ENCODE measurements around the gene KRTAP4-11. TPM values are rescaled to one million over a fixed set of nuclear protein-coding genes. Genes with fewer than 3 reads are reported as not detected.
"Not testable (repeated sequence)": the region's sequence is repeated elsewhere in the genome, so short reads cannot be mapped to it uniquely, and the experiment has no call there.

The KRTAP4-11 gene
- total RNA-seq, 1 donor from 2014 or later, result not detected

- Mint-ChIP-seq H3K4me1 (no peaks in the 10 kb centered on the region), H3K4me3 (no peak overlapping the region), H3K9me3 (peaks cover 4% of the 10 kb centered on the region), H3K27ac (no peak overlapping the region), H3K36me3 (ENCODE audit: low read depth) (no peaks in the 10 kb centered on the region), H3K27me3 (peaks cover 6% of the 10 kb centered on the region)
- no peak for DNase-seq
- intact Hi-C loops (cut with micrococcal nuclease), result no loop called here
These were observed 6.9 kb downstream of the KRTAP4-11 start for GRCh38 chr17:41111151-41111885.

- H3K4me3 Mint-ChIP-seq; H3K27me3 Mint-ChIP-seq; intact Hi-C loops (cut with micrococcal nuclease); DNase-seq; H3K4me1 Mint-ChIP-seq; H3K27ac Mint-ChIP-seq; H3K36me3 Mint-ChIP-seq (ENCODE audit: low read depth); H3K9me3 Mint-ChIP-seq: not testable (repeated sequence)
These were observed 9.3 kb downstream of the KRTAP4-11 start for GRCh38 chr17:41108728-41109386.

GRCh38 chr17:41107941-41108450 lies 10.2 kb downstream of the KRTAP4-11 start:
- no peak for DNase-seq
- Mint-ChIP-seq H3K4me1 (no peaks in the 10 kb centered on the region), H3K27ac (no peak overlapping the region), H3K27me3 (peaks cover 9% of the 10 kb centered on the region), H3K4me3 (no peak overlapping the region), H3K9me3 (peaks cover 4% of the 10 kb centered on the region), H3K36me3 (ENCODE audit: low read depth) (no peaks in the 10 kb centered on the region)
- intact Hi-C loops (cut with micrococcal nuclease), result no loop called here

- H3K4me3 Mint-ChIP-seq; H3K27ac Mint-ChIP-seq; H3K4me1 Mint-ChIP-seq; H3K9me3 Mint-ChIP-seq; DNase-seq; intact Hi-C loops (cut with micrococcal nuclease); H3K27me3 Mint-ChIP-seq; H3K36me3 Mint-ChIP-seq (ENCODE audit: low read depth): not testable (repeated sequence)
These were observed 12.8 kb downstream of the KRTAP4-11 start, which contains the start of gene KRTAP4-9 for GRCh38 chr17:41105347-41105746. KRTAP4-9 (plus strand) TSS chr17:41105389; CDS start chr17:41105389, 0 bp downstream.

GRCh38 chr17:41104386-41105038 lies 13.7 kb downstream of the KRTAP4-11 start:
- H3K27ac Mint-ChIP-seq; H3K4me1 Mint-ChIP-seq; intact Hi-C loops (cut with micrococcal nuclease); H3K9me3 Mint-ChIP-seq; DNase-seq; H3K4me3 Mint-ChIP-seq; H3K36me3 Mint-ChIP-seq (ENCODE audit: low read depth): not testable (repeated sequence)
- peaks cover 13% of the 10 kb centered on the region for H3K27me3 Mint-ChIP-seq

GRCh38 chr17:41103896-41104295 lies 14.3 kb downstream of the KRTAP4-11 start:
- no peaks in the 10 kb centered on the region for H3K36me3 Mint-ChIP-seq (ENCODE audit: low read depth)
- no peak for DNase-seq
- H3K4me1 Mint-ChIP-seq, result no peaks in the 10 kb centered on the region
- intact Hi-C loops (cut with micrococcal nuclease), result no loop called here
- no peak overlapping the region for H3K27ac Mint-ChIP-seq
- H3K9me3 Mint-ChIP-seq, result peaks cover 4% of the 10 kb centered on the region
- H3K4me3 Mint-ChIP-seq, result no peak overlapping the region
- peaks cover 13% of the 10 kb centered on the region for H3K27me3 Mint-ChIP-seq

- Mint-ChIP-seq H3K27ac (no peak within 1 kb of the TSS), H3K4me1 (no peaks in the 10 kb centered on the region)
- intact Hi-C loops (cut with micrococcal nuclease), result no loop called here
These were observed 16.4 kb downstream of the KRTAP4-11 start, which contains the start of gene KRTAP4-16 for GRCh38 chr17:41101586-41102259. KRTAP4-16 (minus strand) TSS chr17:41102209; CDS start chr17:41102209, 0 bp downstream.

GRCh38 chr17:41099682-41100480 lies 18.3 kb downstream of the KRTAP4-11 start:
- peaks cover 15% of the 10 kb centered on the region for H3K27me3 Mint-ChIP-seq
- H3K27ac Mint-ChIP-seq; H3K4me3 Mint-ChIP-seq; DNase-seq; H3K9me3 Mint-ChIP-seq; H3K4me1 Mint-ChIP-seq; H3K36me3 Mint-ChIP-seq (ENCODE audit: low read depth); intact Hi-C loops (cut with micrococcal nuclease): not testable (repeated sequence)

More at GRCh38 chr17:41101586-41102259, 16.4 kb downstream of the KRTAP4-11 start, which contains the start of gene KRTAP4-16:
- DNase-seq, result no peak
- no peak within 1 kb of the TSS for H3K4me3 Mint-ChIP-seq
- no peaks in the 10 kb centered on the region for H3K36me3 Mint-ChIP-seq (ENCODE audit: low read depth)
- no peaks in the 10 kb centered on the region for H3K9me3 Mint-ChIP-seq
- peaks cover 14% of the 10 kb centered on the region for H3K27me3 Mint-ChIP-seq

GRCh38 chr17:41098481-41098880 lies 19.7 kb downstream of the KRTAP4-11 start:
- intact Hi-C loops (cut with micrococcal nuclease), result no loop called here
- H3K27me3 Mint-ChIP-seq, result peaks cover 11% of the 10 kb centered on the region
- no peaks in the 10 kb centered on the region for H3K36me3 Mint-ChIP-seq (ENCODE audit: low read depth)
- no peak overlapping the region for H3K4me3 Mint-ChIP-seq
- H3K4me1 Mint-ChIP-seq, result no peaks in the 10 kb centered on the region
- no peaks in the 10 kb centered on the region for H3K9me3 Mint-ChIP-seq
- H3K27ac Mint-ChIP-seq, result no peak overlapping the region
- DNase-seq, result no peak

- Mint-ChIP-seq H3K36me3 (ENCODE audit: low read depth) (no peaks in the 10 kb centered on the region), H3K27ac (no peak within 1 kb of the TSS), H3K9me3 (no peaks in the 10 kb centered on the region), H3K4me1 (no peaks in the 10 kb centered on the region), H3K4me3 (no peak within 1 kb of the TSS), H3K27me3 (peaks cover 10% of the 10 kb centered on the region)
- no peak for DNase-seq
- intact Hi-C loops (cut with micrococcal nuclease), result no loop called here
These were observed 20.1 kb downstream of the KRTAP4-11 start, which contains the start of gene KRTAP4-8 for GRCh38 chr17:41098042-41098441. KRTAP4-8 (minus strand) TSS chr17:41098142; CDS start chr17:41098084, 58 bp downstream.

GRCh38 chr17:41096055-41096454 lies 22.1 kb downstream of the KRTAP4-11 start:
- DNase-seq, result no peak
- no peaks in the 10 kb centered on the region for H3K9me3 Mint-ChIP-seq
- H3K4me3 Mint-ChIP-seq, result no peak overlapping the region
- H3K27ac Mint-ChIP-seq, result no peak overlapping the region
- intact Hi-C loops (cut with micrococcal nuclease), result no loop called here
- peaks cover 10% of the 10 kb centered on the region for H3K27me3 Mint-ChIP-seq
- H3K36me3 Mint-ChIP-seq (ENCODE audit: low read depth), result no peaks in the 10 kb centered on the region
- no peaks in the 10 kb centered on the region for H3K4me1 Mint-ChIP-seq

- H3K4me3 Mint-ChIP-seq; H3K4me1 Mint-ChIP-seq; H3K9me3 Mint-ChIP-seq; H3K27ac Mint-ChIP-seq; H3K36me3 Mint-ChIP-seq (ENCODE audit: low read depth); H3K27me3 Mint-ChIP-seq; DNase-seq; intact Hi-C loops (cut with micrococcal nuclease): not testable (repeated sequence)
These were observed 29.3 kb downstream of the KRTAP4-11 start for GRCh38 chr17:41088760-41089352.

Measured in activated CD4-positive, alpha-beta T cell treated with anti-CD3 and anti-CD28 coated beads, Interleukin-2, amount 10 ng/mL, durations not matched to agents 24 days and 14 days (primary cell).